BE2C (cell line): Measurements from ENCODE around the gene TGFBI.

ENCODE experiments used
- DNase-seq: peaks from one replicate; pipeline ENCODE4 v3.0.0-alpha.2; 2020
- H3K27me3 ChIP-seq: fragments of 250-450 bp; sonication (Bioruptor Pico); 2 replicates; pipeline ENCODE4 v1.5.1; 2020; ENCODE audit warnings: mild to moderate bottlenecking
- H3K36me3 ChIP-seq: fragments of 250-450 bp; sonication (Bioruptor Pico); 2 replicates; pipeline ENCODE4 v1.5.1; 2020; ENCODE audit warnings: mild to moderate bottlenecking
- H3K4me1 ChIP-seq: fragments of 250-450 bp; sonication (Bioruptor Pico); 2 replicates; pipeline ENCODE4 v1.5.1; 2020
- H3K4me3 ChIP-seq: 2 replicates; pipeline ENCODE4 v1.5.1; 2011; ENCODE audit warnings: low read depth, low read length
- H3K9me3 ChIP-seq: fragments of 250-450 bp; sonication (Bioruptor Pico); 2 replicates; pipeline ENCODE4 v1.5.1; 2020
- CTCF ChIP-seq: IDR thresholded peaks from 2 replicates; pipeline ENCODE4 v1.5.1; 2012; ENCODE audit warnings: mild to moderate bottlenecking, low read depth, low read length

TGFBI gene

GRCh38 chr5:136020001-136020382 lies 8.8 kb upstream of the TGFBI start:
- Histone ChIP-seq H3K9me3 (no peaks in the 10 kb centered on the region), H3K4me1 (peaks cover 27% of the 10 kb centered on the region), H3K4me3 (peak overlapping the region; percentile 9), H3K27me3 (no peaks in the 10 kb centered on the region), H3K36me3 (no peaks in the 10 kb centered on the region)
- DNase-seq = no peak
- TF ChIP-seq CTCF = no peak

GRCh38 chr5:136020383-136021015 lies 8.3 kb upstream of the TGFBI start:
- H3K36me3 ChIP-seq = no peaks in the 10 kb centered on the region
- H3K4me1 ChIP-seq = peaks cover 27% of the 10 kb centered on the region
- no peaks in the 10 kb centered on the region for H3K9me3 ChIP-seq
- H3K4me3 ChIP-seq = peak overlapping the region; percentile 9
- DNase-seq = peak; percentile 73
- no peaks in the 10 kb centered on the region for H3K27me3 ChIP-seq
- no peak for TF ChIP-seq CTCF

GRCh38 chr5:136021016-136021405 lies 7.8 kb upstream of the TGFBI start:
- H3K4me3 ChIP-seq = no peak overlapping the region
- H3K9me3 ChIP-seq = no peaks in the 10 kb centered on the region
- no peak for DNase-seq
- peaks cover 27% of the 10 kb centered on the region for H3K4me1 ChIP-seq
- no peaks in the 10 kb centered on the region for H3K27me3 ChIP-seq
- no peaks in the 10 kb centered on the region for H3K36me3 ChIP-seq
- TF ChIP-seq CTCF = no peak

- Histone ChIP-seq H3K4me1 (peaks cover 20% of the 10 kb centered on the region), H3K36me3 (no peaks in the 10 kb centered on the region), H3K27me3 (no peaks in the 10 kb centered on the region), H3K4me3 (no peak overlapping the region), H3K9me3 (no peaks in the 10 kb centered on the region)
- no peak for TF ChIP-seq CTCF
- DNase-seq = no peak
Observed at GRCh38 chr5:136022965-136023364, 5.8 kb upstream of the TGFBI start.

- Histone ChIP-seq H3K36me3 (no peaks in the 10 kb centered on the region), H3K4me1 (peaks cover 14% of the 10 kb centered on the region), H3K4me3 (no peak overlapping the region), H3K27me3 (no peaks in the 10 kb centered on the region), H3K9me3 (no peaks in the 10 kb centered on the region)
- DNase-seq = no peak
- TF ChIP-seq CTCF = no peak
Observed at GRCh38 chr5:136023958-136024541, 4.7 kb upstream of the TGFBI start.

- Histone ChIP-seq H3K9me3 (no peaks in the 10 kb centered on the region), H3K27me3 (no peaks in the 10 kb centered on the region), H3K36me3 (no peaks in the 10 kb centered on the region), H3K4me3 (no peak overlapping the region), H3K4me1 (peaks cover 4% of the 10 kb centered on the region; the same call in 1 of the 2 replicates)
- no peak for DNase-seq
- TF ChIP-seq CTCF = no peak
Observed at GRCh38 chr5:136025900-136026299, 2.9 kb upstream of the TGFBI start.
